ENCODE results near the gene RAB9A. TPM values are rescaled to one million over a fixed set of nuclear protein-coding genes. Genes with fewer than 3 reads are reported as not detected.

RAB9A gene
- total RNA-seq, 4 donors from 2014 or later: 44.6 to 70.5 (median 56.0) TPM

DNA sequence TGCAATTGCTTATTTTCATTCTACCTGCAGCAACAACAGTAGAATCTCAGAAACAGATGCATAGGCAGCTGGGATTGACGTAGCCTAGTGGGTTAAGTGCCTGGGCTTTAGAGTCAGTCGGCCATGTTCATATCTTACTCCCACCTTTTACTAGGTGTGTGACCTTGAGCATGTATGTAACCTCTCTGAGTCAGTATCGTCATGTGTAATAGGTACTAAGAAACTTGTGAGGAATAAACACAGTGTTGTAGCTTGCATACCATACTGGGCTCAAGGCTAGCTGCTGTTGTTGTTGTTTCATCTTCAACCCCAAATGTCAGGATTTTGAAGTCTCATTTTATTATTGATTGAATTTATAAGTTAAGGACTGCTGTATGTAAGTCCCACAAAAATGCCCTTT is 14.2 kb downstream of the RAB9A start:
- no peak overlapping the region for H3K4me3 ChIP-seq (ENCODE audit: low read depth, poor library complexity, severe bottlenecking)
- WGBS, 2 donors: 79 to 89% methylated on average over 3 of the region's 3 CpGs
- intact Hi-C loops (cut with DNase I; ENCODE audit: low total_unique reads): no loop called here
- DNase-seq (ENCODE audit: low spot score in 2 of 2): no peak
- TF ChIP-seq POLR2A (IDR thresholded peaks at IDR 0.05) (no peak), CTCF (IDR thresholded peaks at IDR 0.05) (no peak)

DNA sequence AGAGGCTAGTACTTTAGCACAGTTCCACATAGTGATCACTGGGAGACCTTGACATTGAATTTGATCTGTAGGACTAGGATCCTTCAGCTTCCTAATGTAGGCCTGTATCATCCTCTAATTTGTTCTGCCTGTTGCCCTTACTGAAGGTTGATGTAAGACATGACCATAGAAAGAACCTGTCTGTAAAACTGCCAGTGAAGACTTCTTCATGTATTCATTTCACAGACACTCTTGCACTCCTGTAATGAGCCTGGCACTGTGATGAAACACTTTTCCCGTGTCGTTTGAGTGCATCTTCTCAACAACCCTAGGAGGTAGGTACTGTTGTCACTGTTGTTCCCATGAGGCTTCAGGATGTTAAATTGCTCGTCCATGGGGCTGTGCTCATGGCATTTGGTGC is 14.7 kb downstream of the RAB9A start:
- no peak for DNase-seq (ENCODE audit: low spot score in 2 of 2)
- intact Hi-C loops (cut with DNase I; ENCODE audit: low total_unique reads): no loop called here
- WGBS, 2 donors: 44 to 71% methylated on average over 3 of the region's 3 CpGs
- H3K4me3 ChIP-seq (ENCODE audit: low read depth, poor library complexity, severe bottlenecking): no peak overlapping the region
- TF ChIP-seq CTCF (IDR thresholded peaks at IDR 0.05) (no peak), POLR2A (IDR thresholded peaks at IDR 0.05) (no peak)

GRCh38 chrX:13711141-13711540 is 22.2 kb downstream of the RAB9A start:
- no peak overlapping the region for H3K4me3 ChIP-seq (ENCODE audit: low read depth, poor library complexity, severe bottlenecking)
- intact Hi-C loops (cut with DNase I; ENCODE audit: low total_unique reads): no loop called here
- no peak for TF ChIP-seq POLR2A (IDR thresholded peaks at IDR 0.05)
- no peak for TF ChIP-seq CTCF (IDR thresholded peaks at IDR 0.05)
- DNase-seq (ENCODE audit: low spot score in 2 of 2): no peak
- 81 to 83% methylated on average over 4 of the region's 4 CpGs for WGBS, 2 donors

DNA sequence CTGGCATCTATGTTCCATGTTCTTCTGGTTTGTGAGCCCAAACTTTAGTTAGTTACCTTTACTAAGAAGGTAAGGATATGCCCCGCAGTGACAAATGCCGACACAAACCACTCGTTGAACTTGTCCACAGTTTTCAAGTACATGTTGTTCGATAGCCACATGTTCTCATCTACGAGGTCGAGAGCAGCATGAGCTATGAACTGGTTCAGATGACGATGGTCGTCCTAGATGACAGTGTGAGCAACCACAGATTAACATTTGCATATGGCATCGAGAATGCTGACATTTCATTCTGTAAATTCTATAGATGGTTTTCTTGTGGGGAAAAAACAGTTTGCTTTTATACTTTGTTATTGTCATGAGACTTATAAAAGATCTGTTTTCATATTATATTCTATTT is 27.5 kb downstream of the RAB9A start:
- WGBS, 2 donors: 90 to 94% methylated on average over 9 of the region's 9 CpGs
- TF ChIP-seq CTCF (IDR thresholded peaks at IDR 0.05) (no peak), POLR2A (IDR thresholded peaks at IDR 0.05) (no peak)
- no peak overlapping the region for H3K4me3 ChIP-seq (ENCODE audit: low read depth, poor library complexity, severe bottlenecking)
- DNase-seq (ENCODE audit: low spot score in 2 of 2): no peak
- intact Hi-C loops (cut with DNase I; ENCODE audit: low total_unique reads): no loop called here

GRCh38 chrX:13716905-13717304 is 28.0 kb downstream of the RAB9A start:
- 92 to 93% methylated on average over 5 to 6 of the region's 6 CpGs for WGBS, 2 donors
- intact Hi-C loops (cut with DNase I; ENCODE audit: low total_unique reads): no loop called here

More at GRCh38 chrX:13716905-13717304, 28.0 kb downstream of the RAB9A start:
- no peak overlapping the region for H3K4me3 ChIP-seq (ENCODE audit: low read depth, poor library complexity, severe bottlenecking)
- TF ChIP-seq CTCF (IDR thresholded peaks at IDR 0.05) (no peak), POLR2A (IDR thresholded peaks at IDR 0.05) (no peak)
- DNase-seq (ENCODE audit: low spot score in 2 of 2): no peak

Data from lower leg skin (tissue), 4 donors.